ENCODE measurements around the gene COL4A2. TPM values are rescaled to one million over a fixed set of nuclear protein-coding genes. Genes with fewer than 3 reads are reported as not detected.
A peak's percentile ranks its signal among the peaks of the same experiment; 100 is the strongest.

The COL4A2 gene
- total and polyA plus RNA-seq, 12 donors: 70.9 to 1,589 (median 171) TPM

GRCh38 chr13:110455941-110456340 is 148.9 kb downstream of the COL4A2 start:
- intact Hi-C loops (cut with DNase I): loop anchor here in 1 of 2 donors (10.0 kb wide), 1 partner anchor 109 kb away; the partner anchor contains the start of gene RAB20
- TF ChIP-seq POLR2A (IDR thresholded peaks at IDR 0.05) (no peak), CTCF (IDR thresholded peaks at IDR 0.05) (peak; percentile 81 to 94 (median 86))

GRCh38 chr13:110456550-110456949 is 149.5 kb downstream of the COL4A2 start:
- no peak for DNase-seq
- no peak overlapping the region for H3K4me3 ChIP-seq
- H3K4me1 ChIP-seq (replicated peaks in 1 of 2): no peaks in the 10 kb centered on the region
- intact Hi-C loops (cut with DNase I): loop anchor here in 1 of 2 donors (10.0 kb wide), 1 partner anchor 108 kb away; the partner anchor contains the start of gene RAB20
- no peaks in the 10 kb centered on the region for H3K27me3 ChIP-seq
- H3K9me3 ChIP-seq (replicated peaks in 1 of 3): no peaks in the 10 kb centered on the region
- no peaks in the 10 kb centered on the region for H3K36me3 ChIP-seq (replicated peaks in 1 of 2)
- TF ChIP-seq CTCF (IDR thresholded peaks at IDR 0.05) (no peak), POLR2A (IDR thresholded peaks at IDR 0.05) (no peak)
- no peak overlapping the region for H3K27ac ChIP-seq
- 82 to 89% (median 87%) methylated on average over 3 to 18 of the region's 18 CpGs for WGBS, 4 donors

More at GRCh38 chr13:110455941-110456340, 148.9 kb downstream of the COL4A2 start:
- Histone ChIP-seq H3K27me3 (no peaks in the 10 kb centered on the region), H3K27ac (no peak overlapping the region), H3K4me1 (replicated peaks in 1 of 2) (no peaks in the 10 kb centered on the region), H3K9me3 (replicated peaks in 1 of 3) (no peaks in the 10 kb centered on the region), H3K4me3 (no peak overlapping the region), H3K36me3 (replicated peaks in 1 of 2) (peaks cover 0 to 4% of the 10 kb centered on the region in 2 donors)
- 1 to 11% (median 7%) methylated on average over 7 to 10 of the region's 10 CpGs for WGBS, 4 donors
- peak; percentile 81 to 93 (median 86) for DNase-seq

- no peak overlapping the region for H3K27ac ChIP-seq
- no peaks in the 10 kb centered on the region for H3K4me1 ChIP-seq (replicated peaks in 1 of 2)
- DNase-seq: no peak
- H3K36me3 ChIP-seq (replicated peaks in 1 of 2): peaks cover 0 to 5% of the 10 kb centered on the region in 2 donors
- no peaks in the 10 kb centered on the region for H3K27me3 ChIP-seq
- 82 to 88% (median 86%) methylated on average over 10 of the region's 10 CpGs for WGBS, 4 donors
- no peaks in the 10 kb centered on the region for H3K9me3 ChIP-seq (replicated peaks in 1 of 3)
- intact Hi-C loops (cut with DNase I): loop anchor here in 1 of 2 donors (10.0 kb wide), 1 partner anchor 107 kb away; the partner anchor contains the start of gene RAB20
- TF ChIP-seq CTCF (IDR thresholded peaks at IDR 0.05) (no peak), POLR2A (IDR thresholded peaks at IDR 0.05) (no peak)
- no peak overlapping the region for H3K4me3 ChIP-seq
These were observed 150.3 kb downstream of the COL4A2 start for GRCh38 chr13:110457361-110457760.

GRCh38 chr13:110458017-110458416 is 150.9 kb downstream of the COL4A2 start:
- intact Hi-C loops (cut with DNase I): loop anchor here in 1 of 2 donors (10.0 kb wide), 1 partner anchor 107 kb away; the partner anchor contains the start of gene RAB20
- no peak for TF ChIP-seq POLR2A (IDR thresholded peaks at IDR 0.05)
- TF ChIP-seq CTCF (IDR thresholded peaks at IDR 0.05): no peak
- Histone ChIP-seq H3K36me3 (replicated peaks in 1 of 2) (peaks cover 0 to 11% of the 10 kb centered on the region in 2 donors), H3K9me3 (replicated peaks in 1 of 3) (no peaks in the 10 kb centered on the region), H3K4me1 (replicated peaks in 1 of 2) (no peaks in the 10 kb centered on the region), H3K27ac (no peak overlapping the region), H3K4me3 (no peak overlapping the region), H3K27me3 (no peaks in the 10 kb centered on the region)
- 67 to 86% (median 77%) methylated on average over 6 to 8 of the region's 8 CpGs for WGBS, 4 donors
- DNase-seq: no peak
